ENCODE measurements around the gene KIAA1671.

- TF ChIP-seq SPI1 (IDR thresholded peaks at IDR 0.05; ENCODE audit: low read depth, low read length) (no peak), TAF1 (IDR thresholded peaks at IDR 0.05; ENCODE audit: low read depth, low read length) (no peak)
These were observed 8.8 kb downstream of the KIAA1671 start for GRCh38 chr22:24961217-24961844.

All from GM12891 (cell line).